H9 (cell line): Measurements from ENCODE around the gene BORCS6. TPM values are rescaled to one million over a fixed set of nuclear protein-coding genes. Genes with fewer than 3 reads are reported as not detected.

Experiments
- DNase-seq: peaks from one replicate; pipeline ENCODE4 v3.0.0-alpha.2; 2017
- H2AFZ ChIP-seq: one replicate; pipeline ENCODE4 v1.6.1; 2013; ENCODE audit warnings: mild to moderate bottlenecking, low read length, control low read depth, moderate library complexity
- H2AK5ac ChIP-seq: 2 replicates; pipeline ENCODE4 v1.6.1; 2013; ENCODE audit warnings: low read length, control low read depth, mixed read lengths; ENCODE audit not compliant: insufficient read length
- H2BK120ac ChIP-seq: one replicate; pipeline ENCODE4 v1.6.1; 2013; ENCODE audit warnings: low read depth, mild to moderate bottlenecking, low read length, control low read depth, inconsistent platforms; ENCODE audit not compliant: poor library complexity, severe bottlenecking
- H2BK12ac ChIP-seq: 2 replicates; pipeline ENCODE4 v1.6.1; 2013; ENCODE audit warnings: low read length, control low read depth, mixed read lengths, low read depth; ENCODE audit not compliant: insufficient read length
- H2BK15ac ChIP-seq: 2 replicates; pipeline ENCODE4 v1.6.1; 2013; ENCODE audit warnings: low read depth, low read length, control low read depth
- H2BK20ac ChIP-seq: one replicate; pipeline ENCODE4 v1.6.1; 2013; ENCODE audit warnings: low read depth, mild to moderate bottlenecking, low read length, control low read depth, inconsistent platforms; ENCODE audit not compliant: poor library complexity, severe bottlenecking
- H2BK5ac ChIP-seq: 2 replicates; pipeline ENCODE4 v1.6.1; 2013; ENCODE audit warnings: low read length, control low read depth, mixed read lengths; ENCODE audit not compliant: insufficient read length
- H3K14ac ChIP-seq: 2 replicates; pipeline ENCODE4 v1.6.1; 2013; ENCODE audit warnings: low read length, control low read depth; ENCODE audit not compliant: insufficient read depth
- H3K18ac ChIP-seq: 2 replicates; pipeline ENCODE4 v1.6.1; 2013; ENCODE audit warnings: low read depth, mild to moderate bottlenecking, mixed read lengths, low read length, control low read depth; ENCODE audit not compliant: insufficient read length
- H3K23ac ChIP-seq: 2 replicates; pipeline ENCODE4 v1.6.1; 2013; ENCODE audit warnings: low read length, control low read depth, mixed read lengths, low read depth; ENCODE audit not compliant: insufficient read length
- H3K23me2 ChIP-seq: 2 replicates; pipeline ENCODE4 v1.6.1; 2013; ENCODE audit warnings: low read depth, mild to moderate bottlenecking, mixed read lengths, low read length, control low read depth; ENCODE audit not compliant: insufficient read length, poor library complexity, severe bottlenecking
- H3K27ac ChIP-seq: 2 replicates; pipeline ENCODE4 v1.5.1; 2013; ENCODE audit warnings: low read length, control low read depth, mixed read lengths, low read depth; ENCODE audit not compliant: insufficient read length
- H3K27me3 ChIP-seq: 2 replicates; pipeline ENCODE4 v1.6.1; 2013; ENCODE audit warnings: low read length, control low read depth, inconsistent platforms; ENCODE audit not compliant: insufficient read depth
- H3K4ac ChIP-seq: 2 replicates; pipeline ENCODE4 v1.6.1; 2013; ENCODE audit warnings: low read depth, mild to moderate bottlenecking, control low read depth, inconsistent platforms, low read length, moderate library complexity
- H3K4me1 ChIP-seq: 2 replicates; pipeline ENCODE4 v1.6.1; 2013; ENCODE audit warnings: low read length, control low read depth, inconsistent platforms; ENCODE audit not compliant: insufficient read depth
- H3K4me2 ChIP-seq: 2 replicates; pipeline ENCODE4 v1.6.1; 2013; ENCODE audit warnings: low read length, control low read depth, mixed read lengths; ENCODE audit not compliant: insufficient read length, insufficient read depth
- H3K56ac ChIP-seq: 2 replicates; pipeline ENCODE4 v1.6.1; 2013; ENCODE audit warnings: low read depth, mild to moderate bottlenecking, mixed read lengths, low read length, control low read depth; ENCODE audit not compliant: insufficient read length
- H3K79me1 ChIP-seq: 2 replicates; pipeline ENCODE4 v1.6.1; 2013; ENCODE audit warnings: low read depth, mild to moderate bottlenecking, moderate library complexity, low read length, control low read depth, inconsistent platforms; ENCODE audit not compliant: insufficient read depth, poor library complexity, severe bottlenecking
- H3K79me2 ChIP-seq: 2 replicates; pipeline ENCODE4 v1.6.1; 2013; ENCODE audit warnings: low read length, control low read depth, inconsistent platforms; ENCODE audit not compliant: insufficient read depth
- H3K9ac ChIP-seq: 2 replicates; pipeline ENCODE4 v1.6.1; 2013; ENCODE audit warnings: low read length, control low read depth, mixed read lengths; ENCODE audit not compliant: insufficient read length; ENCODE audit errors: extremely low read depth
- H3K9me3 ChIP-seq: one replicate; pipeline ENCODE4 v1.6.1; 2013; ENCODE audit warnings: low read depth, low read length, inconsistent platforms; ENCODE audit not compliant: control insufficient read depth
- H3T11ph ChIP-seq: one replicate; pipeline ENCODE4 v1.6.1; 2013; ENCODE audit warnings: mild to moderate bottlenecking, low read length, control low read depth, inconsistent platforms
- H4K20me1 ChIP-seq: one replicate; pipeline ENCODE4 v1.6.1; 2013; ENCODE audit not compliant: control insufficient read depth, insufficient read length, insufficient read depth
- H4K5ac ChIP-seq: 2 replicates; pipeline ENCODE4 v1.6.1; 2013; ENCODE audit warnings: low read depth, mild to moderate bottlenecking, mixed read lengths, low read length, control low read depth; ENCODE audit not compliant: insufficient read length
- H4K8ac ChIP-seq: replicated peaks from 2 replicates; pipeline ENCODE4 v1.6.1; 2013; ENCODE audit warnings: low read length, control low read depth, mixed read lengths, low read depth; ENCODE audit not compliant: insufficient read length
- H4K91ac ChIP-seq: 2 replicates; pipeline ENCODE4 v1.6.1; 2013; ENCODE audit warnings: low read depth, mild to moderate bottlenecking, moderate library complexity, mixed read lengths, low read length, control low read depth; ENCODE audit not compliant: insufficient read length
- H3K27ac Mint-ChIP-seq, 3 experiments: 2 replicates in 2 of 3; 3 replicates in 1 of 3; pipeline ENCODE4 v1.8.0; 2020 to 2021; ENCODE audit warnings: mixed read lengths in 3 of 3, mild to moderate bottlenecking in 1 of 3, moderate library complexity in 1 of 3
- H3K27me3 Mint-ChIP-seq: 2 replicates; pipeline ENCODE4 v1.8.0; 2021; ENCODE audit warnings: low read depth, mild to moderate bottlenecking, moderate library complexity, mixed read lengths
- H3K36me3 Mint-ChIP-seq, 3 experiments: 2 replicates in 2 of 3; 3 replicates in 1 of 3; pipeline ENCODE4 v1.8.0; 2020 to 2021; ENCODE audit warnings: low read depth in 3 of 3, mixed read lengths in 3 of 3; ENCODE audit not compliant: insufficient read depth in 1 of 3
- H3K4me1 Mint-ChIP-seq, 2 experiments: 2 replicates each; pipeline ENCODE4 v1.8.0; 2020; ENCODE audit warnings: mixed read lengths in 2 of 2
- H3K4me3 Mint-ChIP-seq, 2 experiments: 2 replicates in 1 of 2; 3 replicates in 1 of 2; pipeline ENCODE4 v1.8.0; 2020 to 2021; ENCODE audit warnings: mild to moderate bottlenecking in 2 of 2, mixed read lengths in 2 of 2, moderate library complexity in 1 of 2
- H3K9me3 Mint-ChIP-seq, 2 experiments: 2 replicates in 1 of 2; 3 replicates in 1 of 2; pipeline ENCODE4 v1.8.0; 2020; ENCODE audit warnings: mild to moderate bottlenecking in 2 of 2, mixed read lengths in 2 of 2, moderate library complexity in 1 of 2
- CTCF ChIP-seq: fragments of 200-600 bp; sonication (generic); conservative IDR thresholded peaks from 3 replicates; pipeline ENCODE4 v1.8.0; 2021; ENCODE audit warnings: antibody characterized with exemption, mild to moderate bottlenecking
- WGBS: extraction: QIAGEN DNeasy Blood & Tissue Kit; methylation state at CpG from one replicate; pipeline ENCODE4 v1.1.7; 2013; ENCODE audit warnings: missing lambda C conversion rate, low lambda C conversion rate, mixed read lengths; ENCODE audit not compliant: insufficient read length; ENCODE audit errors: extremely low coverage; 5-methylcytosine and 5-hydroxymethylcytosine counted together
- total RNA-seq: library from RNA; stranded (reverse); gene quantifications from 2 replicates; pipeline ENCODE4 v1.2.1, GENCODE V29; 2021

The BORCS6 gene
- total RNA-seq, 1 experiment from 2014 or later: 3.1 TPM

DNA sequence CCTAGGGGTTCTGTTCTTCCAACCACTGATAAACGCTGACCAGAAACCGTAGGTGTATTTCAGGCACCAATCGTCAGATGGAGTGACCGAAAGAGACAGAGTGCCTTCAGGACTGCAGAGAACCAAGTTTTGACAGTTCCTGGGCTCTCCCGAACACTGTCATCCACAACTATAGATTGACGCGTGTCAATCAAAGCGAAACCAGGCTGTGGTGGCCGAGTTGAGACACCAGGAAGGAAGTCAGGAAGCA is 32.3 kb upstream of the BORCS6 start:
- H3K9ac ChIP-seq: no peak overlapping the region

More for the DNA sequence above, 32.3 kb upstream of the BORCS6 start:
- peaks cover 14 to 17% of the 10 kb centered on the region in 2 experiments; a peak in 4 of 5 replicates for H3K9me3 Mint-ChIP-seq
- peak overlapping the region; percentile 97 to 100 for H3K4me3 Mint-ChIP-seq
- H3K4me1 ChIP-seq: no peaks in the 10 kb centered on the region
- no peaks in the 10 kb centered on the region for H3K27me3 ChIP-seq
- no peak overlapping the region for H2BK5ac ChIP-seq
- TF ChIP-seq CTCF: no peak
- H3K56ac ChIP-seq: no peak overlapping the region
- H3K23ac ChIP-seq: no peak overlapping the region
- no peaks in the 10 kb centered on the region for H3K79me2 ChIP-seq
- peaks cover 10% of the 10 kb centered on the region for H3K23me2 ChIP-seq
- H3K27me3 Mint-ChIP-seq: peaks cover 25% of the 10 kb centered on the region
- no peak for DNase-seq
- peaks cover 7 to 23% of the 10 kb centered on the region in 2 experiments for H3K4me1 Mint-ChIP-seq
- H3K9me3 ChIP-seq: no peaks in the 10 kb centered on the region
- no peak overlapping the region for H3K14ac ChIP-seq
- H2AFZ ChIP-seq: no peak overlapping the region
- H3K36me3 Mint-ChIP-seq: peaks cover 0 to 8% (median 5%) of the 10 kb centered on the region in 3 experiments; a peak in 3 of 7 replicates
- H3K18ac ChIP-seq: no peak overlapping the region
- peak overlapping the region; percentile 91 for H3K4me2 ChIP-seq
- no peaks in the 10 kb centered on the region for H4K20me1 ChIP-seq
- H3K79me1 ChIP-seq: no peaks in the 10 kb centered on the region
- H4K91ac ChIP-seq: no peak overlapping the region
- H4K5ac ChIP-seq: no peak overlapping the region
- H2BK15ac ChIP-seq: no peak overlapping the region
- no peak overlapping the region for H2AK5ac ChIP-seq
- whole genome bisulfite sequencing: no CpG with 5 or more reads among the region's 9 CpGs
- H2BK120ac ChIP-seq: no peak overlapping the region
- H3K4ac ChIP-seq: no peak overlapping the region
- H2BK20ac ChIP-seq: no peak overlapping the region
- H3K27ac Mint-ChIP-seq: peak overlapping the region in 2 of 3 experiments; percentile 99 to 100; a peak in 5 of 7 replicates
- no peak overlapping the region for H3K27ac ChIP-seq
- H4K8ac ChIP-seq: no peak overlapping the region
- no peak overlapping the region for H3T11ph ChIP-seq
- no peak overlapping the region for H2BK12ac ChIP-seq
